Stimulated activated CD8-positive, alpha-beta memory T cell treated with anti-CD3 and anti-CD28 coated beads, Interleukin-4, amount 100 ng/mL, for 4 hours (primary cell): ENCODE data around the gene USH2A.
"Not testable (repeated sequence)": the region's sequence is repeated elsewhere in the genome, so short reads cannot be mapped to it uniquely, and the experiment has no call there.

ENCODE experiments used
- DNase-seq, 2 donors: peaks; one replicate each; pipeline ENCODE4 v3.0.0-alpha.2; 2020; ENCODE audit warnings: low read depth in 2 of 2, low spot score in 1 of 2

The USH2A gene

DNA sequence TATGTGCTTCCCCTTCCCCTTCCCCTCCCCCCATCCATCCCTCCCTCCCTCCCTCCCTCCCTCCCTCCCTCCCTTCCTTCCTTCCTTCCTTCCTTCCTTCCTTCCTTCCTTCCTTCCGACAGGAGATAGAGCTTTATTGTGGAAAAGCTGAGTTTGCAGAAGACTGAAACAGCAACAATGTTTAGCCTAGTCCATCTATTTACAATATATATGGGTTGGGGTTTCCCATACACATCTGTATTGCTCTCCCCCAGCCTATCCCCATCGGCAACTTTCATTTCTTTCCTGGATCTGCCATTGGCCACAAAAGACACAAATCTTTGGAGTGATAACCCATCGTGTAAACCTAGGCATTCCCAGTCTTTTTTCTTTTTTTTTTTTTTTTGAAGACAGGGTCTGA, 222.3 kb downstream of the USH2A start:
- no peak for DNase-seq

DNA sequence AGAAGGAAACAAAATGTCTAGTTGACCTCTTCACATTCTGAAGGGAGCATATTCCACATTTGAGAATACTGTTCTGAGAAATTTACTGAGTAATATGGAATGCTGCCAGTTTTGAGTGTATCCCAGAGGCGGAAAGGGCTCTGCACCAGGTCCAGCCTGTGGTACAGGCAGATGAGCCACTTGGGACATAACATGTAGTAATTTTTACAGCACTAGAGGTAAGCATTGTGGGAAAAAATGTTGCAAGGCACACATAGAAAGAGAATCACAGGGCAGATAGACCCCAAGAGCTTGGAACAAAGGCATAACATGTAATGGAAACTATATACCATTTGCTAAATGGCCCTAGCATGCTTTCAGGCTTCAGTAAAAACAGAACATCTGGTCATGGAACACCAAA, 228.5 kb downstream of the USH2A start:
- DNase-seq = no peak

DNA sequence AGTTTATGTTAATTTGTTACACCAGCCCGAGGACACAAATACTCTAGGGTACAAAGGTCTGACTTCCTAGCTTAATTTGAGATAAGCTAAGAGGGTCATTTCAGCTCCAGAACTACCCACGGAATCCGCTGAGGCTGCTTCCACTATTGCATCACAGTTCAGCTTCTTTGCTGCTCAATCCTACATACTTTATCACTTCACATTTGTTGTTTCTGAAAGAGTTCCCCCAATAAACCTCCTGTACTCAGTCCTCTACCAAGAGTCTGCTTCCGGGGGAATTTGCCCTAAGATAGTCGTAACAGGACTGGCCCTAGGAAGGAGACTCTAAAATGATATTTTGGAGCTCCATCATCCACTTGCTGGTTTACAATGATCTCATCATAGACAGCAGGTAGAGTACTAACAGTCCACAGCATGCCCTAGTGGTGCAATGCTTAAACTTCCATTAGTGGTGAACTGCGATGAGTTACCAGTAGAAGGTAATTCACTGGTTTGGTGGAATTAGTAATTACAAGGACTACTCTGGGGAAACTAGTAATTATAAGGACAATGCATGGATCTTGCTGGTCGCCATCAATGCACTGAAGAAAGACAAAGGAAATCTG, 229.3 kb downstream of the USH2A start:
- no peak for DNase-seq

DNA sequence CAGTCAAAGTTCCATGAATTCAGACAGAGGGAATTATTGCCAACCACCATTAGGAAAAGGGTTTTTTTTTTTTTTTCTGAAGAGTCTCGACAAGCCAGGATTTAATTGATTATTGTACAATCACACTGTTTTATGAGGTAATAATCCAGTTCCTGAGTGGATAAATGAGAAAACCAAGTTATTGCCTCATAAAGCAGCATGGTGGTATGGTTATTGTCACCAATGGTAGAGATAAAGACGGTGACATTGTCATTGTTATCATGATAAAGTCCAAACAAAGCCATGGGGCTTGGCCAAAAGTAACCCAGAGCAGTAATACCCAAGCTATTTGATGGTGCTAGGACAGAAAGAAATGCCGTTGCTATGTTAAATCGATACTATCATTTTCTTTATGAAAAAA, 232.8 kb downstream of the USH2A start:
- no peak for DNase-seq

DNA sequence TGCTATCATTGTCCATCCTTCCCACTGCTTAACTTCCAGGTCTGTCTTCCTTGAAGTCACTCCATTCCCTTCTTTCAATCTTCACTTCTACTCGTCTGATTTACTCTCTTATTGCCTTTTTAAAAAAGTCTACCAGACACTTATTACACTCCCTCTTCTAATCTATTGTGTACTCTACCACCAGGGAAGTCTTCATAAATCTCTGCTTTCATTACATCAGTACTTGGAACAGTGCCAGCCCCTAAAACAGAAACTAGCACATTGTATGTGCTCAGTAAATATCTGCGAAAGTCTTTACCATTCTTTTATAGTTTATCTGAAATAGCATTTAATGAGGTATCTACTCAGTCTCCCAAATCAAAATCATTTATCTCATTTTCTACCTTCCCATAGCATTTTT, 236.4 kb downstream of the USH2A start:
- no peak for DNase-seq

DNA sequence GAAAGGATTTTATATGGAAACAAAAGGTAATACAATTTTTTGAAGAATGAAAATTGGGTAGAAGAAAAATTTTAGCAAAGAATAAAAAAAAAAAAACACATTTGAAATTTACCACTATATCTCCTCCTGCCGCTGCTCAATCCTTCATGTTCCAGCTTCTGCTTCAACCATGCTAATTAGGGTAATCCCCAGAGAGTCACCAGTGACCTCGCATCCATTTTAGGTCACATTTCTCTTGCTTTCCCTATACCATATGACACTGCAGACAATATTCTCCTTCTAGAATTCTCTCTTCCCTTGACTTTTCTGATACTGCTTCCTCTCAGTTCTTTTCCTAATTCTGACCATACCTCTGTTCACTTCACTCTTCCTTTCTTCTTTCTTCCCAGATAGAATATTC, 237.1 kb downstream of the USH2A start:
- no peak for DNase-seq

DNA sequence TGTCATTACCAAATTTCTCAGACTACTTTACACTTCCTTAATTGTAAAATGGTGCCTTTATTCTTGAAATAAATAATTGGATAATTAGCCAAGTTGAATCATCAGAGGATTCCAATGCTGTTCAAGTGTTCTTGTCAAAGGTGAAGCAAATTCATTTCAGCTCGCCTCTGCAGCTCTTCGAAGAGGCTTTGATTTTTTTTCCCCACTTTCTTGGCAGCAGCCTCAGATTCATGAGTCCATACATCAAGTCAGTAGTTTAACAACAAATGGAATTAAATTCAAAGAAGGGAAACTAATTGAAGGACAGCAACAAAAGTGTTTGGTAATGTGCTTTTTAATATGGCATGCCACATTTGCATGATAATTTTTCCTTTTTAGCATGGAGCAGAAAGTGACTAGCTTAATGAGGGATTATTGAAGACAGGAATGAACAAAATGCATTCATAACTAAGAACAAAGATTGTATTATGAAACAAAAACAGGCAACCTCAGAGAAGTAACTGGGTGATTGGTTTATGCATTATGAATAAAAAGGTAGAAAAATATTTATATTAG, 239.0 kb downstream of the USH2A start:
- no peak for DNase-seq

DNA sequence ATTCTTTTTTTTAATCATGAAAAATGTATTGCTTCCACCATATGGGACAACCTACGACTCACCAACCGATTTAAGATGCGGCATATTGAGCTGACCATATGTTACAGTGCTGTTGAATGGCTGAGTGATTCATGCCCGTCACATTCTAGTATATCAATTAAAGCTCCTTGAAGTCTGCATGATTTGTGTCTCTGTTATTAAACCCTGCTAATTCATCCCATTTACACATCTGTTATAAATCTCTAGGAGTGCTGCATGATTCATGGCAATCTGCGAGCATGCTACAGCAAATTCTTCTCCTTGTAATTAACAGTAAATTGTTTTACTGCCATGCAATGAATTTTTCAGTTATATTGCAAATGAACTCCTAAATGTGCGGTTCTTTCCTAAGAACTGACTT, 239.8 kb downstream of the USH2A start:
- no peak for DNase-seq

DNA sequence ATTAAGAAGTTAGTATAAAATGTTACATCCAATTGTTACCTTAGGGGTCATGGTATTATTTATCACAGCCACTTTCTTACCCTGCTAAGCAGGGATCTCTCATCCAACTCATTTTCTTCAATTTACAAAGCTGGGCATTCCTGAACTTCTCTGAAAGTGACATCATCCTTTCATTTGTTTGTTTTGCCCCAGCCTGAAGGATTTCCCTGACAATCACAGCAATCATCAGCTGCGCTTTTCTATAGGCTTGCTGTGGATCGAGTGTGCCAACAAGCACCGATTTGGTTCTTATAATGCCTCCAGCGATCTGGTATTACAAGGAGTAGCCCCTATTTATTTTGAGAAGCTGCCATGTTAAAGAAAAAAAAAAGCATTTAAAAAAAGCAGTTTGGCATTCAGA, 240.2 kb downstream of the USH2A start:
- DNase-seq = no peak

DNA sequence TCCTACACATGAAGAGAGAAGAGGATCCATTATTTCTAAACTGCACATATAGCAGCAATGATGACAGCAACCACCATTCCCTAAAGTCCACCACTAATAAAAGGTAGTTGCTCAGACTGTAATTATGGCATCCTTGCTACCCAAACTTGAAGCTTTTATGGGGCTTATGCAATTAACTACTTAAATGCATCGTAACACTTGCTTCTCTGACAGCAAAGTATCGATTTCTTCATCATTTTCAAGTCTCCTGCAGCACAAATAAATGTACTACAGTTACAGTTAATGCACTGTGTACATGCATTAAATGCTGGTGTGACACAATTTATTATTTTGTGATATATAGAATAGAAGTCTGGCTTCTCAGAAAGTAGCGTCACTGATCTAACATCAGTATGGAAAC, 241.7 kb downstream of the USH2A start:
- no peak for DNase-seq

DNA sequence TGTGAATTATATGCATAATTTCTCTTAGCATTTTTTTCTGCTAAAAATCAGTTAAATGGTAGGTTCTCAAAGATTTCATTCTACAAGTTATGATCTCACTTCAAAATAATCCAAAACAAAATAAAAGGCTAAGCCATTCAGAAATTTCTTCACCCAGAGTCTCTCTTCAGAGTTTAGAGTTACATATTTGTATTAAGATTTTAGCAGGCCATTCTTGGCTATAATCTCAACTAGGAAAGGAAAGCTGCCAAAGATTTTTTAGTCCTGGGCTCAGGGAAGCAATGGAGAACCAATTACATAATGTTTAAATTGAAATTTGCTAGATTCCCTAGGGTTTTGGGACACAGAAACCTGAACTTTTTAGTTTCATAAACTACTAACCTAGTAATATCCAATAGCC, 245.0 kb downstream of the USH2A start:
- no peak for DNase-seq

DNA sequence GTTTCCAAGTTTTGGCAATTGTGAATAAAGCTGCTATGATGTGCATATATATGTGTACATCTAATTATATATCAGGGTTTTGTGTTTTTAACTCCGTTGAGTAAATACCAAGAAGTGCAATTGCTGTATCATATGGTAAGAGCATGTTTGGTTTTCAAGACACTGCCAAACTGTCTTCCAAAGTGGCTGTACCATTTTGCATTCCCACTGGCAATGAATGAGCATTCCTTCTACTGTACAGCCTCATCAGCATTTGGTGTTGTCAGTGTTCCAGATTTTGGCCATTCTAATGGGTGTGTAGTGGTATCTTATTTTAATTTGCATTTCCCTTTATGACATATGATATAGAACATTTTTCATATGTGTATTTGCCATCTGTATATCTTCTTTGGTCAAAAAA, 246.3 kb downstream of the USH2A start:
- no peak for DNase-seq

DNA sequence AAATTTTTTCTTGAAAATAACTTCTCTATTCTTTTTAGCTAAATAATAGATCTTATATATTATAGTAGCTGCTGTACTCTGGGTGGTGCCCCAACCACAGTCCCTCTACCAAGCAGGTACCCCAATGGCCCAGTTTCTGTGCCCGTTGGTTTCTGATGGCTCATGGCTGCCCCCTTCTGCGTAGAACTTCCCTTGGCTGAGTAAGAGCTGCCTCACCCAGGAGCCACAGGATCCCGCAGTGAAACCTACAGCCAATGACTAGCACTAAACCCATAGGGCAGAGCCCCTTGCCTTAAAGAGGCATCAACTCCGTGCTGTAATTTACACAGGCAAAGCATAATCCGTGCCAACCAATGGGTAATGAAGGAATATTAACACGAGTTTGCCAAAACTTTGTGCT, 247.5 kb downstream of the USH2A start:
- no peak for DNase-seq

DNA sequence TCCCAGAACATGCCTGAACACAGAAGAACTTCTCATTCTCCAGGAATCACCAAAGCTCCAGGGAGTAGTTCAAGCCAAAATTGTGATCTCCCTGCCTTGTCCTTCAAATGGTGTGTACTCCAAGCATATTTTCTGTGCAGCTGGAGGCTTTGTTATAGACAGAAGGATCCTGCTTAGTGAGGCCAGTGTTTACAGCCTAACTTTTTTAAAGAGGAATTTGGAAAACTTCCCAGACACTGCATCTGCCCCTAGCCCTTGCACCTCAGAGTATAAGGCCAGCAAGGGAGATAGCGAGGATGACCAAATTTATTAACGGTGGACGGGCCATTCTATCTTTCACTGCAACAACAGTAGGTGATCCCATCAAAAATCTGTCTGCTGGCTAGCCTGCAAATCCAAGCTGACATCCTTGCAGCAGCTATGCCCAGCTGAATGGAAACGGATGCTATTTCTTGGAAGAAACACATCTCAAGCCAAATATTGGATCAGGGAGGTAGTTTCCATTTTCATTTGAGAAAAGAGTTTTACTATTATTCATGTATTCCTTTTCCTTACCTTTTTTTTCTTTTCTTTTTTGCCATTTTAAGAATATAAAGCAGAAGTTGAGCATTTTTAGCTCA, 249.8 kb downstream of the USH2A start:
- DNase-seq = no peak

DNA sequence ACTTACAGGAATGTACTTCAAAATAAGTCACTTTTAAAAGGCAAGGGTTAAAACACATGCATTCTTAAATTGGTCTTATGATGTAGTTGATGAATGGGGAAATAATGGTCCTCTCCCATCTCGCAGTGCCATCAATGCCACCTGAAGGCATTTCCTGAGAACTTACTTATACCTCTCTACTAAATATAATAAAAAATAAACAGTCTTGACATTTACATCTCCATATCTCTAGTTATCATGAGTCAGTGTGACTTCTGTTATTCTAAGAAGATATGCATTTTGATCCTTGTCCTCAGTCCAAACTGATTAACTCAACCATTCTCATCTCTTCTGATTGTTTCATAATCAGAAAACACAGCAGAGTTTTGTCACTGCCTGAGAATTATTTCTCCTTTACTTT, 253.9 kb downstream of the USH2A start:
- DNase-seq = no peak

DNA sequence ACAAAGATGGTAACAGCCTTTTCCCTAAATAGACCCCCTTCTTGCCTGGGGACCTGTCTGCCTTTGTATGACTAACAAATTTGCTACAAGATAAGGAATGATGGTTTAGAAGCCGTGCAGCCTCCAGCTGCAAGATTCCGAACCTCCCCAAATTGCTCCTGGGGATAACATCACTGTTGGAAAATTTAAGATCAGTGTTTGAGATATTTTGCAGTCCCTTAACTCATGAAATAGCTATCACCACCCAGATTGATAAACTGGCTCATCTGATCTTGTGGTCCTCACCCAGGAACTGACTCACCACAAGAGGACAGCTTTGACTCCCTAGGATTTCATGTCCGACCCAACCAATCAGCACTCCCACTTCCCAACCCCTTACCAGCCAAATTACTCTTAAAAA, 254.7 kb downstream of the USH2A start:
- no peak for DNase-seq

DNA sequence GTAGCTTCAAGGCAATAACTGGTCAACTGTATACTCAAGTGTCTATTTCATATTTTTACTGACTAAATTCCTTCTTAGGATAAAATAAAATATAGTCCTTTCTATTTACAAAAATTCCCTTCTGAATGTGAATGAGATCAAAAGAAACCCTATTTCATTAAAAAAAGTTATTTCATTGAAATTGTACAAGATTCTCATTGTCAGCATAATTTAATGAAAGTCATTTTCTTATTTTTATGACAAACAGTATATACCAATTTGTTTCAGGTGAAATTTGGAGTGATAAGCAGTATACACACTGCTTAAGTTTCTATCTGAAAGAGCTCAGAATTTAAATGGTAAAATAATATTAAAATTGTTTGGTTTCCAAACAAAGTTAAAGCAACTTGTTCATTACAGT, 269.2 kb downstream of the USH2A start:
- no peak for DNase-seq

DNA sequence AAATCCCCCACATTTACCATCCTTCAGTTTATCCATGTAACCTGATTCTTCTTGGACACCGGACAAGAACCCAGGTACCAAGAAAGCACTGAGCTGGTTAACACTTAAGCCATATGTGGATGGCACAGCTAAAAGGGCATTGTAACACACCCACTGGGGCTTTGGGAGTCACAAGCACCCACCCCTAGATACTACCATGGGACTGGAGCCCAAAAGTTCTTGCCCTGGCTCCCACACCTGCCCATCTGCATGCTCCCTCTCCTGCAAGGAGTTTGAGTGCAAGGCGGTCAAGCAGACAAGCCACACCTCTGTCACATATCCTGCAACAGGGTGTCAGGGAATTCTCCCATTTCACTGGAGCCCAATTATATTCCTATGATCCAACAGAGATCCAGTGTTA, 270.1 kb downstream of the USH2A start:
- DNase-seq = no peak

DNA sequence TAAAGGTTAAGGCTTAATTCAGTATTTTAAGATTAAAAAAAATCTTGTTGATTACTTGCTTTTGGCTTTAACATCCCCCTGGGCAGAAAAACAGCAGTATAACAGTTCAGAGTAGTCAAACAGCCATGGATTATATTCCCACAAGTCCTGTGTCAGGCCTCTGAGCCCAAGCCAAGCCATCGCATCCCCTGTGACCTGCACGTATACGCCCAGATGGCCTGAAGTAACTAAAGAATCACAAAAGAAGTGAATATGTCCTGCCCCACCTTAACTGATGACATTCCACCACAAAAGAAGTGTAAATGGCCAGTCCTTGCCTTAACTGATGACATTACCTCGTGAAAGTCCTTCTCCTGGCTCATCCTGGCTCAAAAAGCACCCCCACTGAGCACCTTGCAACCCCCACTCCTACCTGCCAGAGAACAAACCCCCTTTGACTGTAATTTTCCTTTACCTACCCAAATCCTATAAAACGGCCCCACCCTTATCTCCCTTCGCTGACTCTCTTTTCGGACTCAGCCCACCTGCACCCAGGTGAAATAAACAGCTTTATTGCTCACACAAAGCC, 277.7 kb downstream of the USH2A start:
- DNase-seq = not testable (repeated sequence)

DNA sequence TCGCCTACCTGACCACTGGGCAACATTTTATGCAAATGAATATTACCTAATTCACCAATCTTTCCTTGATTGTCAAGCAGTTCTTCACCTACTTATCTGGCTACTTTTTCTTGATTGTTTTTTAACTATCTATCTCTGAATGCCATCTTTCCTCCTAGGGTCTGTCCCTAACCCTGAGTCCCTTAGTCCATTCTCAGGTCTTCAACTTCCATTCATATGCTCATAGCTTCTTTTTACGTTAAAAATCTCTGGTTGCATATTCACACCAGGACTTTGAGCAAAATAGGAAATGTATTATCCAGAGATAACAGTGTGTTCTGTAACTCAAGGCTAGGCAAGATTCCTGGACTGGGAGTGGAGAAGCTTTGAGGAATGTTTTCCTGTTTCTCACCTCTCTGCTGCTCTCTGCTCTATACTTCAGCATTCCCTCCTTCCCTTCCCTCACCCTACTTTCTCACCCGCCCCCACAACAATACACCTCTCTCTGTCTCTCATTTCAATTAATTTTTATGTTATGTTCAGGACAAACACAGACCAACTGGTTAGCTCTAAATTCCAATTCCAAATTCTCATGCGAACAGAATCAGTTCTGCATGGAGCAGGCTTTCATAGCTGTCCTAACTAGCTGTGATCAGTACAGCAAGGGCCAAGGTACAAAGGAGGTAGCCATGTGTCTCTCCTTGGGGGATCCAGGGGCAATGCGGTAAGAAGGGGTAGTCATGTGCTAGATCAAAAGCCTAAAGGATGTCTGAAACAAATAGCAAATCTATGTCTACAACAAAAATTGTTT, 278.4 kb downstream of the USH2A start:
- DNase-seq = no peak

DNA sequence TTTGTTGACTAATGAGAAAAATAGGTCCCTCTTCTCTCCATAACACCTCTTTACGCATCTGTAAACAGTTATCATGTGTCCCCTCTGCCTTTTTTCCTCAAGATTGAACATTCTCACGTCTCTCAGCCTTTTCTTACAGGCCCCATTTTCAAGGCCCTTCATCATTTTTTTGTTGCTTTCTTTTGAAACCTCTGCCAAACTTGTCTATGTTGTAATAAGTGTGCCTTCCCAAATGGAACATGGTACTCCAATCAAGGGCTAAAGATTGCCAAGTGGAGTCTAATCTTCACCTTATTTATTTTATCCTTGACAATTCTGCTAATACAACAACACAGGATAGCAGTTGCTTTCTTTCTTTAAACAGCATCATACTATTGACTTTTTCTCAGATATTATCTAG, 280.3 kb downstream of the USH2A start:
- no peak for DNase-seq
